Body of pancreas (tissue), 4 donors: Measurements from ENCODE around the gene GDPD2.

ENCODE experiments used
- POLR2A ChIP-seq, 3 donors: fragments of 450-650 bp; IDR thresholded peaks; one replicate each; pipeline ENCODE4 v1.6.1; 2016; ENCODE audit warnings: antibody characterized with exemption in 3 of 3, mild to moderate bottlenecking in 2 of 3
- TF ChIP-seq, protein P1 (sequence below), 7 experiments: fragments of 450-650 bp in 4 of 7; fragments of 200-600 bp in 3 of 7; sonication (generic) in 3 of 7; IDR thresholded peaks; one replicate each; pipeline ENCODE4 v1.5.1; 2016 to 2019; ENCODE audit warnings: antibody characterized with exemption in 7 of 7

DNA sequence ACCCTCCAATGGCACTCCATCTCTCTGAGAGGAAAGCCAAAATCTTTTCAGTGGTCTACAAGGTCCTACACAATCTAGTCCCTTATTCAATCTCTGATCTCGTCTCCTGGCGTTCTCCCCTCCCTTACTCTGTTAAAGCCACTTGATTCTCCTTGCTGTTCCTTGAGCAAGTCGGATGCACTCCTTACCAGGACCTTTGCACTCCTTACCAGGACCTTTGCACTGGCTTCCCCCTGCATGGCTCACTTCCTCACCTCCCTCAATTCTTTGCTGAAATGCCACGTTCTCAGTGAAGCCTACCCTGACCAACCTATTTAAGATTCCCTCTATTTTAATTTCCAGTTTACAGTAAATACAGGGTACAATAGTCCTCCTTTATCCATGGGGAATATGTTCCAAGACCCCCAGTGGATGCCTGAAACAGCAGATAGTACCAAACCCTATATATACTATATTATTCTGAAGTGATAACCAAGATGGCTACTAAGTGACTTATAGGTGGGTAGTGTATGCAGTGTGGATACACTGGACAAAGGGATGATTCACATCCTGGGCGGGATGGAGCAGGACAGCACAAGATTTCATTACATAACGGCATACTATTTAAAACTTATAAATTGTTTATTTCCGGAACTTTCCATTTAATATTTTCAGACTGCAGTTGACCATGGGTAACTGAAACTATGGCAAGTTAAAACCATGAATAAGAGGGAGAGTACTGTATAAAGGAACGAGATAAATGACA, 15.0 kb downstream of the GDPD2 start:
- TF ChIP-seq, protein P1, sequence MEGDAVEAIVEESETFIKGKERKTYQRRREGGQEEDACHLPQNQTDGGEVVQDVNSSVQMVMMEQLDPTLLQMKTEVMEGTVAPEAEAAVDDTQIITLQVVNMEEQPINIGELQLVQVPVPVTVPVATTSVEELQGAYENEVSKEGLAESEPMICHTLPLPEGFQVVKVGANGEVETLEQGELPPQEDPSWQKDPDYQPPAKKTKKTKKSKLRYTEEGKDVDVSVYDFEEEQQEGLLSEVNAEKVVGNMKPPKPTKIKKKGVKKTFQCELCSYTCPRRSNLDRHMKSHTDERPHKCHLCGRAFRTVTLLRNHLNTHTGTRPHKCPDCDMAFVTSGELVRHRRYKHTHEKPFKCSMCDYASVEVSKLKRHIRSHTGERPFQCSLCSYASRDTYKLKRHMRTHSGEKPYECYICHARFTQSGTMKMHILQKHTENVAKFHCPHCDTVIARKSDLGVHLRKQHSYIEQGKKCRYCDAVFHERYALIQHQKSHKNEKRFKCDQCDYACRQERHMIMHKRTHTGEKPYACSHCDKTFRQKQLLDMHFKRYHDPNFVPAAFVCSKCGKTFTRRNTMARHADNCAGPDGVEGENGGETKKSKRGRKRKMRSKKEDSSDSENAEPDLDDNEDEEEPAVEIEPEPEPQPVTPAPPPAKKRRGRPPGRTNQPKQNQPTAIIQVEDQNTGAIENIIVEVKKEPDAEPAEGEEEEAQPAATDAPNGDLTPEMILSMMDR (IDR thresholded peaks at IDR 0.05), result no peak
- TF ChIP-seq POLR2A (IDR thresholded peaks at IDR 0.05), result no peak
